ENCODE measurements around the gene DGCR2.
"Not testable (repeated sequence)": the region's sequence is repeated elsewhere in the genome, so short reads cannot be mapped to it uniquely, and the experiment has no call there.

DGCR2 gene, protein sequence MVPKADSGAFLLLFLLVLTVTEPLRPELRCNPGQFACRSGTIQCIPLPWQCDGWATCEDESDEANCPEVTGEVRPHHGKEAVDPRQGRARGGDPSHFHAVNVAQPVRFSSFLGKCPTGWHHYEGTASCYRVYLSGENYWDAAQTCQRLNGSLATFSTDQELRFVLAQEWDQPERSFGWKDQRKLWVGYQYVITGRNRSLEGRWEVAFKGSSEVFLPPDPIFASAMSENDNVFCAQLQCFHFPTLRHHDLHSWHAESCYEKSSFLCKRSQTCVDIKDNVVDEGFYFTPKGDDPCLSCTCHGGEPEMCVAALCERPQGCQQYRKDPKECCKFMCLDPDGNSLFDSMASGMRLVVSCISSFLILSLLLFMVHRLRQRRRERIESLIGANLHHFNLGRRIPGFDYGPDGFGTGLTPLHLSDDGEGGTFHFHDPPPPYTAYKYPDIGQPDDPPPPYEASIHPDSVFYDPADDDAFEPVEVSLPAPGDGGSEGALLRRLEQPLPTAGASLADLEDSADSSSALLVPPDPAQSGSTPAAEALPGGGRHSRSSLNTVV

DNA sequence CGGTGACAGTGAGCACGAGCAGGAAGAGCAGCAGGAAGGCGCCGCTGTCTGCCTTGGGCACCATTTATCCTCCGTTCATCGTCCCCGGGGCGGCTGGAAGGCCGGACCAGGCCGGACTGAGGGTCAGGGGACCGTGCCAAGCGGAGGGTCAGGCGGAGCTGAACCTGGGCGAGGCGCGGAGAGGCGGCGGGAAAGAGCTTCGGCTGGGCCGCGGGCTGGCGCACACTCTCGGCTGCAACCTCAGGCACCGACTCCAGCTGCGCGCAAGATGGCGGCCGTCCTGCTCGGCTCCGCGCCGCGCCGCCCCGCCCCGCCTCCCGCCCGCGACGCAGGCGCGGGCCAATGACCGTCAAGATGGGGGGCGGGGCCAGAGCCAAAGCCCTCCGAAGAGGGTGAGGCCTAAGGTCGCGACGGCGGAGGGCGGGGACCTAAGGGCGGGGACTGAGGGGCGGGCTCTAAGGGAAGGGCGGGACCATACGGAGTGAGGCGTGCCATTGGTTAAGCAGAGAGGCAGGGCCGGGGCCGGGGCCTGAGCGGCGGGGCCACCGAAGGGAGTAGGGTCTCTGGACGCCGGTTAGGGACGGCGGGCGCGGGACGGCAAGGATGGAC is at the start of gene DGCR2:
TSS of gene DGCR2 (minus strand) at position 270 of the 609 bp plus-strand sequence. CDS start at position 64, 206 bp downstream.
- peak; percentile 92 for DNase-seq
- in situ Hi-C loops (cut with MboI; ENCODE audit: low pct_unique_long_range_greater_than_20kb, low sequenced_read_pairs): no loop called here

DNA sequence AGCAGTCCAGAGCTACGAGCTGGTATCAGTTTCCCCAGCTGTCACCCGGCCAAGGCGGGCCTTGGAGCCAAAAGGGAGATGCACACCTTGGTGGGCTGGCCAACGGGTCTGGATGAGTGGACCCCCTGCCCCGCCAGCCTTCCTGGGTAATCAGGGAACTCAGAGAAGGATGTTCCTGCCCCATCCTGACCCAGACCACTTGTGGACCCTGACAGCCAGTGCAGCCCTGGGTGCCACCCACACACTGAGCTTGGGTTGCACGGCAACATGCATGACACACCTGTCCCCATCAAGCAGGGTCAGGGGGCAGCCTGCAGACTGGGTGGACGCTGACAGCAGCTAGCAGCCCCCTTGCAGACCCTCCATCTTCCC is 47.7 kb upstream of the DGCR2 start:
- no peak for DNase-seq
- in situ Hi-C loops (cut with MboI; ENCODE audit: low pct_unique_long_range_greater_than_20kb, low sequenced_read_pairs): no loop called here

DNA sequence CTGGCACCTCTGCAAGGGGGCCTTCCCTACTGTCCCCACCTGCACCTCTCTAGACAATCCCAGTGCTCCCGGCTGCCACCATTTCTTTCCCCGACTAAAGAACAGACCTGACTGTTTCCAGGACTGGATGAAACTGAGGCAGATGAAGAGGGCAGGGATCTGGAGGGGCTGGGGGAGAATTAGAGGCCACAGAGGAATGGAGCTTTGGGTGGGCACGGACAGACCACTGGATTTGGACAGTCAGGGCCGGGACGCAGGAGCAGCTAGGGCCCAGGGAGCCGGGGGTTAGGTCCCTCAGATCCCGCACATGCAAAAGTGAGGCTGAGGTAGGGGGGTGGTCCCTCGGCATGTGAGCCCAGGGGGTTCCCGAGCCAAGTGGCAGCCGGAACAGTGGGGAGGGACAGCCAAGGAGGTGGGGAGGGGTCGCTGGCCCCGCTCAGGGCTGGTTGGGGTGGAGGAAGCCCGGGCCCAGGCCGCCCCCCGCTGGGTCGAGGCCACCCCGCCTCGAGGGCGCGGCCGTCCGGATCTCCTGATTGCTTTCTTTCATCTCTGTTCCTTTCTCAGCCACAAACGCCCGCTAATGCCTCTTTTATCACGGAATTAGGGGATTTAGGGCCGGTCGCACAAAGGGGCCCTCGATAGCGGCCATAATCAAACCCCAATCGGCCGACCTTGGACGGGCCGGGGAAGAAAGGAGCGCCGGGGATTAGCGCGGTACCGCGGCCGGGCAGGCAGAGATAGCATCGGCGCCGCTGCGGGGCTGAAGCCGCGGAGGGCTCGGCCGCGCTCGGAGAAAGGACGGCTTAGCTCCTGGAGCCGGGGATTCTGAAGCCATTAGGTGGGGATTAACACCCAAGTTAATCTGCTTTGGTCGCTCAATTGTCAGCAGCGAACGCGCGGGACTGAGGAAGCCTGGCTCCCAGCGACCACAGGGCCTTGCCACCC is 47.1 kb upstream of the DGCR2 start:
- DNase-seq: no peak
- in situ Hi-C loops (cut with MboI; ENCODE audit: low pct_unique_long_range_greater_than_20kb, low sequenced_read_pairs): no loop called here

DNA sequence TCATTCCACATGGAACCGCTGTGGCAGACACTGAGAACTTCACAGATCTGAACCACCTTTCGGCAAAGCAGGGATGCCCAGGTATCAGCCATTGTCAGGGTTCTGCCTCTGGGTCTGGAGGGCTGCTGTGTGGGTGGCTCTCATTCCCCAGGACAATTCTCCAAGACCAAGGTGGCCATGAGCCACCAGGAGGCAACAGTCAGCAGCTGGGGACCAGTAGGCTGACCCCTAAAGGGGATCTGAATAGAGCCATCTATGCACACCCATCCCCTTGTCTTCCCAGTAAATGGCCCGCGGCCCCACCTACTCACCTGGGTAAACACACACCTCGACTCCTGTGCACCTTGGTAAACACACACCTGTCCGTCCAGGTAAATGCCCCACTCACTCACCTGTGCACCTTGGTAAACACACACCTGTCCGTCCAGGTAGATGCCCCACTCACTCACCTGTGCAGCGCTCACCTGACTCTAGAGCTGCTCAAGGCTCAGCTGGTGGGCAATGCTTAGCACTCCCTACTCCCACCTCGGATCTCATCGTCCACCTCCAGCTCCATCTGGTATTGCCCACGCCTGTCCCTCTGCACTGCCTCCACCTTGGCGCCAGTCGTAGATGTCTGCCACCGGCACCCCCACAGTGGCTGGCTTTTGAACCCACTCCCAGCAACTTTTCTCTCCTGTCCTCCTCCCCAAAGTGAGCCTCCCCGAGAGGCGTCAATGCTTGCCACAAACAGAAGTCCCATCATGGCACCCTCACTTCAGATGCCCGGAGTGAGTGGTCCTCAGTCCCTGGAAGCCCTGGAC is 46.1 kb upstream of the DGCR2 start:
- in situ Hi-C loops (cut with MboI; ENCODE audit: low pct_unique_long_range_greater_than_20kb, low sequenced_read_pairs): no loop called here
- no peak for DNase-seq

DNA sequence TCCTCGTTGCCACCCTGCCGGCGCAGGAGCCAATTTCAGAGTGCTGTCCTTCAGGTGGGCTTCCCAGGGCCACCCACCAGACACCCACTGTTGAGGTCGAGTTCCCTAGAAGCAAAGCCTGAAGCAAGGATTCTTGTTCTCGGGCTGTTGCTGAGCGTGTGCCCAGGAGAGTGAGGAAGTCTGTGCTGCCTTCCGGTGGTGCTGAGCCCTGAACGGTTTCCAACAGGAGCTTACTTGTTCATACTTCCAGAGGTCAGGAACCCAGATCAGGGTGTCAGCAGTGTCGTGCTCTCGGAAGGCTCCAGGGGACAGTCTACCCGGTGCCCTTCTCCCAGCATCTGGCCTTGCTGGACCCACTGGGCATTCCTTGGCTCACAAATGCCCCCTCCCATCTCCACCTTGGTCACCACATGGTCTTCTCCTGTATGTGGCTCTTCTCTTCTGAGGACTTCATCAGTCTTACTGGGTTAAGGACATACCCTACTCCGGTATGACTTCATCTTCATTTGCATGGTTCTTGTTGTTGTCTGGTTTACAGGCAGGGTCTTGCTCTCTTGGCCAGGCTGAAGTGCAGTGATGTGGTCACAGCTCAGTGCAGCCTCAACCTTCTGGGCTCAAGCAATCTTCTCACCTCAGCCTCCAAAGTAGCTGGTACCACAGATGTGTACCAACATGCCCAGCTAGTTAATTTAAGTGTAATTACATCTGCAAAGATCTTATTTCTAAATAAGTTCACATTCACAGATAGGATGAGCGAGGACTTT is 45.1 kb upstream of the DGCR2 start:
- no peak for DNase-seq
- in situ Hi-C loops (cut with MboI; ENCODE audit: low pct_unique_long_range_greater_than_20kb, low sequenced_read_pairs): no loop called here

DNA sequence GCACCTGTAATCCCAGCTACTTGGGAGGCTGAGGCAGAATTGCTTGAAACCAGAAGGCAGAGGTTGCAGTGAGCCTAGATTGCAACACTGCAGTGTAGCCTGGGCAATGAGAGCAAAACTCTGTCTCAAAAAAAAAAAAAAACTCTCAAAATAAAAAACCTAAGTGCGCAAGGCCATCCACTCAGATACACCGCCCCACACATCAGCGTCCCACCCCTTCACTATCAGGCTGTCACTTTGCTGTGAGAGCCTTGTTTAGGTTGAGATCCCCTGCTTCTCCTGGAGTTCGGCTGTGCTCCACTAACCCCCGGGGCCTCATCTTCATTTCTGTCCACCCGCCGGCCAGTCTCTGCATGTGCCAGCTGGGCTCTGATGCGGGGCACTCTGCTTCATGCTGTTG is 44.2 kb upstream of the DGCR2 start:
- DNase-seq: no peak
- in situ Hi-C loops (cut with MboI; ENCODE audit: low pct_unique_long_range_greater_than_20kb, low sequenced_read_pairs): no loop called here

DNA sequence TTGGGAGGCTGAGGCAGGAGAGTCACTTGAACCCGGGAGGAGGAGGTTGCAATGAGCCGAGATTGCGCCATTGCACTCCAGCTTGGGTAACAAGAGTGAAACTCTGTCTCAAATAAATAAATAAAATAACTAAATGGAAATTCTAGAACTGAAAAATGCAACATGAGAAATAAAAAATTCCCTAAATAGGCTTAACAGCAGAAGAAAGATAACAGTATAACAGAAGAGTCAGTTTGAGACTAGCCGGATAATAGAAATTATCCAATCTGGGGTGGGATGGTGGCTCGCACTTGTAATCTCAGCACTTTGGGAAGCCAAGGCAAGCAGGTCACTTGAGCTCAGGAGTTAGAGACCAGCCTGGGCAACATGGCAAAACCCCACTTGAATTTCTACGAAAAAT is 42.2 kb upstream of the DGCR2 start:
- in situ Hi-C loops (cut with MboI; ENCODE audit: low pct_unique_long_range_greater_than_20kb, low sequenced_read_pairs): no loop called here
- no peak for DNase-seq

DNA sequence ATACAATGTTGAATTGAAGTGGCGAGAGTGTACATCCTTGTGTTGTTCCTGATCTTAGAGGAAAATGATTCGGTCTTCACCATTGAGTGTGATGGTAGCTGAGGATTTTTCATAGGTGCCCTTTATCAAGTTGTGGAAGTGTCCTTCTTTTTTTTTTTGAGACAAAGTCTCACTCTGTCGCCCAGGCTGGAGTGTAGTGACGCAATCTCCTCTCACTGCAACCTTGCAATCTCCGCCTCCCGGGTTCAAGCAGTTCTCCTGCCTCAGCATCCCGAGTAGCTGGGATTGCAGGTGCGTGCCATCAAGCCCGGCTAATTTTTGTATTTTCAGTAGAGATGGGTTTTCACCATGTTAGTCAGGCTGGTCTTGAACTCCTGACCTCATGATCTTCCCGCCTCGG is 36.4 kb upstream of the DGCR2 start:
- DNase-seq; in situ Hi-C loops (cut with MboI; ENCODE audit: low pct_unique_long_range_greater_than_20kb, low sequenced_read_pairs): not testable (repeated sequence)

DNA sequence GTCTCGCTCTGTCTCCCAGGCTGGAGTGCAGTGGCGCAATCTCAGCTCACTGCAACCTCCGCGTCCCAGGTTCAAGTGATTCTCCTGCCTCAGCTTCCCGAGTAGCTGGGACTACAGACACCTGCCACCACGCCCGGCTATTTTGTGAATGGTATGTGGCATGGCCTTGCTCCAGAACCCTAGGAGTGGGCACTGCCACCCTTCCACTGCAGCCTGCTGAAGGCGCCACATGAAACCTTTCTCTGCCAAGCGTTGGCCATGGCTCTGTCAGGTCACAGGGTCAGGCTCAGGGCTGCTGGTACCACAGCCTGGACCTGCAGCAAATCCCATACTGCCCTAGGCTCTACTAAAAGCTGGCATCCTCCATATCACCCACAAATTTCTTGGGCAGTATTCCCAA is 33.9 kb upstream of the DGCR2 start:
- in situ Hi-C loops (cut with MboI; ENCODE audit: low pct_unique_long_range_greater_than_20kb, low sequenced_read_pairs); DNase-seq: not testable (repeated sequence)

DNA sequence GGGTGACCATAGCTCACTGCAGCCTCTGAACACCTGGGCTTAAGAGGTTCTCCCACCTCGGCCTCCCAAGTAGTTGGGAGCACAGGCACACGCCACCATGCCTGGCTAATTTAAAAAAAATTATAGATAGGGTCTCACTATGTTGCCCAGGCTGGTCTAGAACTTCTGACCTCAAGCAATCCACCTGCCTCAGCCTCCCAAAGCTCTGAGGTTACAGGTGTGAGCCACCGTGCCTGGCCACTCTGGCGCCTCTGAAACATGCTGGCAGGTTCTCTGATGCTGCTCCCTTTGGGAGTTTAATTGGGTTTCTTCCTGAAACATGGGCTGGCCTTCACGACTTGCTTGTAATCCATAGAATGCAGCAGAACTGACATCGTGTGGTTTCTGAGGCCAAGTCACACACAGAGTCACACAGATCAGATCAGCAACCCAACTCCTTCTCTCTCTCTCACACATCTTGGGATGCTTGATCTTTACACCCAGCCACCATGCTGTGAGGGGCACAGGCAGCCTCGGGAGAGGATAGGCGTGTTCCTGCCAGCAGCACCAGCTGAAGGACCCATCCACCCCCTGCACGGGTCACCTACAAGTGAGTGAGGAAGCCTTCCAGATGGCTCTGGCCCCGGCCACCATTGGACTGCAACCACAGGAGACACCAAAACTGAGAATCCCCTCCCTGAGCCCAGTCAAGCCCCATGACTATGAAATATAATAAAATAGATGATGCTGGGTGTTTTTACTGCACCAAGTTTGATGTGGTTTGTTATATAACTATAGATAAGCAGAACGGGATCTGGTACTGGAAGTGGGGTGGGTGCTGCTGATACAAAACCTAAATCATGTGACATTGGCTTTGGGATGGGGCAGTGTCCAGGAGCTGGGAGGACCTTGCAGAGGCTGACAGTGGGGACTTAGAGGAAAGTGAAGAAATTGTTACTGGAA is 31.0 kb upstream of the DGCR2 start:
- in situ Hi-C loops (cut with MboI; ENCODE audit: low pct_unique_long_range_greater_than_20kb, low sequenced_read_pairs): no loop called here
- DNase-seq: no peak

DNA sequence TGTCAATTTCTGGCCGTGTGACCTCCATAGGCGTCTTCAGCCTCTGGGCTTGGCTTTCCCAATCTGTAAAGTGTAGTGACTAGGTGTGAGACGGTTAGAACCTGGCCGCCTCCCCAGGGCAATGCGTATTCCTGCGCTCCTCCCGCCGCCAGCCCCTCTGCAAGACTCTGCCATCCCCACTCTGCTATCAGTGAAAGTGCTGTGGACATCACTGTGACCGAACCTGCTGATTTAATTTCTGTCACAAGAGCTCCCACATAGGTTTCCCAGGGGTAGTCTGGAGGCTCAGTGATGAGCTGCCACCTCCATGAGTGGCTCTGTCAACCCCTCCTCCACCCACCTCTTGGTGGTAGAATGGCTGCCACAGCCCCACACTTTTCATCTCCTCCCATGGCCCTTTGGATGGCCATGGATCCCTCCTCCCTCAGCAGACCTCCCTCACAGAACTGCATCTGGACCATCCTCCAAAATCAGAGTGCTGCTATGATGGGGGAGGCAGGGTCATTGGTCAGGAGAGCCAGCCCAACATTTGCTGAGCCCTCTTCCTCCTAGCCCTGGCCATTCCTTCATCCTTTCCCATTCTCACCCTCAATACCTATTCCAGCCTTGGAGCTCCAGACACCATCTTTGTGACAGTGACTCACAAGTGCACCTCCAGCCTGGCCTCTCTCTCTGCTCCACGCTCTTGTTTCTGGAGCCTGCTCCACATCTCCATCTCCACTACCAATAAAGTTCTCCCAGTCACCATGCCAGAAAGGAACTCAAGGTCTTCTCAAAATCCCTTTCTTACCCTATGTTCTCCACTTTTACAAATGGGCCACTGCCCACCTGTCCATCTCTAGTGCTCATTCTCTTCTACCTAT is 29.3 kb upstream of the DGCR2 start:
- in situ Hi-C loops (cut with MboI; ENCODE audit: low pct_unique_long_range_greater_than_20kb, low sequenced_read_pairs): no loop called here
- DNase-seq: no peak

DNA sequence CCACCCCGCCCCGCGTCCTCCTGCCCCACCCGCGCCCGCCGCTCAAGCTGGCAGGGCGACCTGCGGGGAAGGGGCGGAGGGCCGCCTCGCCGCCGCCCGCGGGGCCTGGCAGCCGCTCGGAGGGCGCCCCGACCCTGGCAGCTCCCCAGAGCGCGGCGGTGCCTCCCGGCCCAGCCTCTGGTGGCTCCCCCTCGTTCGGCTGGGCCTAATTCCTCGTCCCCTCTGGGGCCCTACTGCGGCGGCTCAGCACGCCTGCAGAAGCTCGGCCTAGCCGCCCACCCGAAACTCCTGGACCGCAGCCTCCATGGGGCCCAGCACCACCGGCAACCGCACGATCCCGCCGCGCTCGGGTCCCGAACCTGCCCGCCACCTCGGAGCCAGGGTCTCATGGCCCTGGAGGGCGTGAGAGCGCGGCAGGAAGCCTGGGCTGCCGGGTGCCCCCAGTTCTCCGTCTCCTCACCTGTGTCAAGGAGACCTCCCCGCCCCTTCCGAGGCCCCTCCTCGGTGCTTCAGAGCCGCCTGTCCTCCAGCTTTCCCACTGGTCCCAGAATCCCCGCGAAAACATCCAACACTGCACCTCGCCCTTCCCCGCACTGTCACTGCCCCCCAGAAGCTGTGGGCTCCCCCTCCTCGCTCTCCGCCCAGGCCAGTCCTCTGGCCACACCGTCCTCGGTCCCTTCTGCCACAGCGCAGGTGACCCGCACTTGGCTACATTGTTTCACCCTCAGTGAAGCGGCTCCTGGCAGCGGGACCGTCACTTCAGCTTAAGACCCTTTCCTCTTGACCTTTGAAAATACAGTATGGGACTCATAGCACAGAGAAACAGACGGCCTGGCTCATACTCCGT is 28.5 kb upstream of the DGCR2 start:
- no peak for DNase-seq
- in situ Hi-C loops (cut with MboI; ENCODE audit: low pct_unique_long_range_greater_than_20kb, low sequenced_read_pairs): no loop called here

DNA sequence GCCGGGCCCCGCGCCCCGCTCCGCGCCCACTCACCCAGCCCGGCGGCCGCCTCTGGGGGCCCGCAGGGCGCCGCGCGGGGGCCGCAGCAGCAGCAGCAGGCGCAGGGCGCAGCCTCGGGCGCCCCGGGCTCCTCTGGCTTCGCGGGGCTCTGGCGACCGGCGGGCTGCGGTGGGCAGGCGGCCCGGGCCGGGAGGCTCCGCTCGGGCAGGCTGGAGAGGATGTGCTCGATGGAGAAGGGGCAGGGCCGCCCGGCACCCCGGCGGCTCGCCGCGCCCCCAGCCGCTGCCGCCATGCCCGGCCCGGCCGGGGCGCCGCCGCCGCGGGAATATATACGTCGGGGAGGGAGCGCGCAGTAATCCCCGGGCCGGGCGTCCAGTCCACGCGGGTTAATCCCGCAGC is 27.8 kb upstream of the DGCR2 start, which contains the start of gene GSC2:
TSS of gene GSC2 (minus strand) at position 302 of the 400 bp plus-strand sequence. CDS start at position 293, 9 bp downstream.
- in situ Hi-C loops (cut with MboI; ENCODE audit: low pct_unique_long_range_greater_than_20kb, low sequenced_read_pairs): no loop called here
- DNase-seq: no peak

DNA sequence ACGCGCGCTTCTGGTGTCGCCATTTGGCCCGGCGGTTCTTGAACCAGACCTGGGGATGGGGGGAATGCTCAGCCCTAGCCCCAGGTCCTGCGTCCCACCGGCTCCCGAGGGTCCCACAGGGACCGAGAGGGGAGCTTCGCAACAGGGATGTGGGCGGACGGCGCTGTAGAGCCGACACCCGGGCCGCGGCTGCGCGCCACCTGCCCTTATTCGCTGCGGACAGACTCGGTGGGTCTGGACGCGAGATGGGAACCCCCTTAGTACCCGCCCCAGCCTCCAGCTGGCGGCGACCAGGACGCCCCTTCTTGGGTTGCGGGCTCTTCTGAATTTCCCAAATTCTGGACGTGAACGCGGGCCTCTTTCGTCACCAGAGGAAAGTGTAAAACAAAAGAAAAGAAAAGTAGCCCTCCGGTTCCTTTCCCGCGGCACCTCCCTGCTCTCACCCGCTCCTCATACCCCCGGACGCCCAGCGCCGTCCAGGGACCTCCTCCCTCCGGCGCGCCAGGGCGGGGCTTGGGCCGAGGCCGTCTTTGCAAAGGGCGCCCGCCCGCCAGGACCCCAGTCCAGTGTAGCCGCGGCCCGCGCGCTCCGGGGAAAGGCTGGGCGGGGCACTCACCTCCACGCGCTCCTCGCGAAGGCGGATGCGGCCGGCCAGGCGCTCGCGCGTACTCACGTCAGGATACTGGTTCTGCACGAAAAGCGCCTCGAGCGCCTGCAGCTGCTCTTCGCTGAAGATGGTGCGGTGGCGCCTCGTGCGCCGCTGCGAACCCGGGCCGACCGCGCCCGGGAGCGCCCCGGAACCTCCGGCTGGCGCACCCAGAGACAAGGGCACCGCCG is 27.1 kb upstream of the DGCR2 start:
- in situ Hi-C loops (cut with MboI; ENCODE audit: low pct_unique_long_range_greater_than_20kb, low sequenced_read_pairs): no loop called here

More for the DNA sequence above, 27.1 kb upstream of the DGCR2 start:
- DNase-seq: no peak
